ENCODE measurements around the gene MRPL3. TPM values are rescaled to one million over a fixed set of nuclear protein-coding genes. Genes with fewer than 3 reads are reported as not detected.

Gene MRPL3
- polyA plus RNA-seq, 2 of the 4 experiments (the other 2 are of a cell fraction), result 108 to 215 TPM

DNA sequence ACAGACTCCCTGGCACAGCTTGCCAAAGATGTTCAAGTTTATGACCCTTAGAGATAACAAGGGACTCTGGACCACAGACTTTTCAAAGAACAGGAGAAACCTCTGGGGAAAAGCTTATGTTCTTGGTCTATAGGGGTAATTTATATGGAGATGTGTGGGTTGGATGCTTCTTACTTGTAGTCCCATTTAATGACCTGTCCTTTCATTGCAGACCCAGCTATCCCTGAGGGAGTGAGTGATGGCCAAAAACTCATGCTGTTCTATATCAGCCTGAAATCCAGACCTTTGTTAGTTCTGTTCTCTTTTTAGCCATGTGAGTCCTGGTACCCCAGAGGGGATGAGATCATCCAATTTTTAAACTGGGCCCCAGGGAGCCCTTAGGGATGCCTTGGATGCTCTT, 43.7 kb upstream of the MRPL3 start:
- no peak for FAIRE-seq

DNA sequence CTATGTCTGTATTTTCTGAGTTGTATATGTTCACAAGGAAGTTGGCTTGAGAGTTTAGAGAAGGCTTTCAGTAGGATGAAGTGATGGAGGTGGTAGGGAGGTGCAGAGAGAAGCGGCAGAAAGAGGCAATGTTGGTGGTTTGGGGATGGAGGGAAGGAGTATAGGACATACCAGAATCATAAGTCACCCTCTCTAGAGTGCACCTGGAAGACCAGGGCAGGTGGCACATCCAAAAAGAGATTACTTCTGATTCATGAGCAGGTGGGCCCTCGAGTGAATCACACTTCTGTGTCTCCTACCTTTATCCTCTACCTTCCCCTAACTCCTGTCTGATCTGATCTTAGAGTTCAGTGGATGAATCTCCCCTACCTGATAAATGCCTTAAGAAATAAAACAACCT, 41.8 kb upstream of the MRPL3 start:
- CTCF ChIA-PET, result interaction anchor here (1.8 kb wide), 1 partner anchor 485 kb away, joined by 4 read pairs; no protein-coding TSS in a partner anchor
- peaks cover 13% of the 10 kb centered on the region; the same call in 2 of the 3 replicates for H3K4me1 ChIP-seq
- POLR2A ChIA-PET, result no interaction called here
- ATAC-seq (no peak), FAIRE-seq (no peak), DNase-seq (ENCODE audit: low read depth in 1 of 2, low spot score in 1 of 2) (no peak)
- H3K9me3 ChIP-seq, result no peaks in the 10 kb centered on the region
- H3K27ac ChIP-seq, result peak overlapping the region; percentile 42 to 79
- WGBS (ENCODE audit: missing lambda C conversion rate), result 85% methylated on average over 2 of the region's 2 CpGs
- H3K4me2 ChIP-seq, result no peak overlapping the region; the same call in 2 of the 3 replicates
- no peak overlapping the region for H3K4me3 ChIP-seq
- TF ChIP-seq HOXB5 (CRISPR knock-in tag; IDR thresholded peaks at IDR 0.05) (no peak), EP300 (IDR thresholded peaks at IDR 0.05) (no peak), HOXA7 (CRISPR knock-in tag; IDR thresholded peaks at IDR 0.05) (no peak), HOXB13 (CRISPR knock-in tag; IDR thresholded peaks at IDR 0.05; ENCODE audit: low read depth) (no peak), CEBPB (IDR thresholded peaks at IDR 0.05) (no peak)

More for the DNA sequence above, 43.7 kb upstream of the MRPL3 start:
- Histone ChIP-seq H3K4me2 (no peak overlapping the region), H3K4me3 (no peak overlapping the region), H3K4me1 (peaks cover 13% of the 10 kb centered on the region; the same call in 2 of the 3 replicates), H3K27ac (no peak overlapping the region), H3K9me3 (no peaks in the 10 kb centered on the region)
- TF ChIP-seq SMC3 (IDR thresholded peaks at IDR 0.05) (no peak), HOXB5 (CRISPR knock-in tag; IDR thresholded peaks at IDR 0.05) (no peak), HDAC2 (IDR thresholded peaks at IDR 0.05) (no peak), NFE2L2 (conservative IDR thresholded peaks at IDR 0.05; ENCODE audit: low read length) (no peak), ELK1 (IDR thresholded peaks at IDR 0.05; ENCODE audit: low read depth, low read length) (no peak), EHMT2 (IDR thresholded peaks at IDR 0.05; ENCODE audit: low read depth) (no peak), HEYL (CRISPR knock-in tag; IDR thresholded peaks at IDR 0.05) (no peak), RAD21 (conservative IDR thresholded peaks at IDR 0.05 in 1 of 2, IDR thresholded peaks at IDR 0.05 in 1 of 2) (no peak), ZC3H11A (IDR thresholded peaks at IDR 0.05) (no peak), PHF8 (IDR thresholded peaks at IDR 0.05; ENCODE audit: borderline replicate concordance, low read depth) (no peak), ZNF302 (CRISPR knock-in tag; IDR thresholded peaks at IDR 0.05) (no peak), MAFK (IDR thresholded peaks at IDR 0.05; ENCODE audit: partially characterized antibody) (no peak)
- TF ChIP-seq, protein P1, sequence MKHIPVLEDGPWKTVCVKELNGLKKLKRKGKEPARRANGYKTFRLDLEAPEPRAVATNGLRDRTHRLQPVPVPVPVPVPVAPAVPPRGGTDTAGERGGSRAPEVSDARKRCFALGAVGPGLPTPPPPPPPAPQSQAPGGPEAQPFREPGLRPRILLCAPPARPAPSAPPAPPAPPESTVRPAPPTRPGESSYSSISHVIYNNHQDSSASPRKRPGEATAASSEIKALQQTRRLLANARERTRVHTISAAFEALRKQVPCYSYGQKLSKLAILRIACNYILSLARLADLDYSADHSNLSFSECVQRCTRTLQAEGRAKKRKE (CRISPR knock-in tag; IDR thresholded peaks at IDR 0.05; ENCODE audit: low read depth), result no peak
- TF ChIP-seq, protein P2, sequence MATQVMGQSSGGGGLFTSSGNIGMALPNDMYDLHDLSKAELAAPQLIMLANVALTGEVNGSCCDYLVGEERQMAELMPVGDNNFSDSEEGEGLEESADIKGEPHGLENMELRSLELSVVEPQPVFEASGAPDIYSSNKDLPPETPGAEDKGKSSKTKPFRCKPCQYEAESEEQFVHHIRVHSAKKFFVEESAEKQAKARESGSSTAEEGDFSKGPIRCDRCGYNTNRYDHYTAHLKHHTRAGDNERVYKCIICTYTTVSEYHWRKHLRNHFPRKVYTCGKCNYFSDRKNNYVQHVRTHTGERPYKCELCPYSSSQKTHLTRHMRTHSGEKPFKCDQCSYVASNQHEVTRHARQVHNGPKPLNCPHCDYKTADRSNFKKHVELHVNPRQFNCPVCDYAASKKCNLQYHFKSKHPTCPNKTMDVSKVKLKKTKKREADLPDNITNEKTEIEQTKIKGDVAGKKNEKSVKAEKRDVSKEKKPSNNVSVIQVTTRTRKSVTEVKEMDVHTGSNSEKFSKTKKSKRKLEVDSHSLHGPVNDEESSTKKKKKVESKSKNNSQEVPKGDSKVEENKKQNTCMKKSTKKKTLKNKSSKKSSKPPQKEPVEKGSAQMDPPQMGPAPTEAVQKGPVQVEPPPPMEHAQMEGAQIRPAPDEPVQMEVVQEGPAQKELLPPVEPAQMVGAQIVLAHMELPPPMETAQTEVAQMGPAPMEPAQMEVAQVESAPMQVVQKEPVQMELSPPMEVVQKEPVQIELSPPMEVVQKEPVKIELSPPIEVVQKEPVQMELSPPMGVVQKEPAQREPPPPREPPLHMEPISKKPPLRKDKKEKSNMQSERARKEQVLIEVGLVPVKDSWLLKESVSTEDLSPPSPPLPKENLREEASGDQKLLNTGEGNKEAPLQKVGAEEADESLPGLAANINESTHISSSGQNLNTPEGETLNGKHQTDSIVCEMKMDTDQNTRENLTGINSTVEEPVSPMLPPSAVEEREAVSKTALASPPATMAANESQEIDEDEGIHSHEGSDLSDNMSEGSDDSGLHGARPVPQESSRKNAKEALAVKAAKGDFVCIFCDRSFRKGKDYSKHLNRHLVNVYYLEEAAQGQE (IDR thresholded peaks at IDR 0.05), result no peak
- TF ChIP-seq, protein P3, sequence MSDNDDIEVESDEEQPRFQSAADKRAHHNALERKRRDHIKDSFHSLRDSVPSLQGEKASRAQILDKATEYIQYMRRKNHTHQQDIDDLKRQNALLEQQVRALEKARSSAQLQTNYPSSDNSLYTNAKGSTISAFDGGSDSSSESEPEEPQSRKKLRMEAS (IDR thresholded peaks at IDR 0.05), result no peak
- DNase-seq (ENCODE audit: low read depth in 1 of 2, low spot score in 1 of 2) (no peak), ATAC-seq (no peak)
- CTCF ChIA-PET, result interaction anchor here (1.3 kb wide), 1 partner anchor 483 kb away, joined by 5 read pairs; no protein-coding TSS in a partner anchor
- POLR2A ChIA-PET, result no interaction called here

Measured in A549 (cell line).